Measurements from ENCODE around the gene NPPB. TPM values are rescaled to one million over a fixed set of nuclear protein-coding genes. Genes with fewer than 3 reads are reported as not detected.

The NPPB gene
- total and polyA plus RNA-seq, 9 of the 15 experiments (the other 6 are each of a cell fraction or from before 2014, with no cell fraction given): not detected

DNA sequence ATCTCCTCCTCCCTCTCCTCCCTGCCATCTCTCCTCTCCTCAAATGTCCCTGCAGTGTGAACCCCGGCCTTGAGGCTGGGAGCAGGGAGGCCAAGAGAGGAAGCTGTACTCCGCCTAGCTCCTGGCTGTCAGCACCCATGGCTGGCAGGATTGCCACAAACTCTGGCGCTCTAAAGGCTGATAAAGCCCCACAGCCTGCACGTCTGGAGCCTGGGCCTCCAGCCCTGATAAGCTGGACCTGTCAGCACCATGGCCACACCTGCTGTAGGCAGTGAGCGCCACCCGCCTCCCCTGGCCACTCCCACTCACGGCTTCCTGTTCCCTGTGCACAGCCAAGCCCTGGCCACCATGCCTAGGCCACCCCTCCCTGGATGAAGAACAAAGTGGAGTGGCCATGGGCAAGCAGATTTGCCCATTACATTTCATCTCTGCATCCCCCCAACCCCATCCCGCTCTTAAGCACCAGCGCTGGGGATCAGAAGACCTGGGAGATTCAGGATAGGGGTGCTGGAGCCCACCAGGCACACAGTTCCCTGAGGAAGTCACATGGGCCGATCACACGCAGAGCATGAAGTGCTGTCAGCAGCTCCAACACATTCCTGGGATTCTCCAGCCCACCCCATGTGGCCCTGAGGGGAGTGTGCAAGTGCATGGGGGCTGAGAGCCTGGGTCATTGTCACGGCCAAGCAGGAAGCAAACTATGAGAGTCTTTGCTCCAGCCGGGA, 24.2 kb upstream of the NPPB start (continued):
- TF ChIP-seq ZBTB17 (CRISPR knock-in tag; IDR thresholded peaks at IDR 0.05): peak; percentile 72
- TF ChIP-seq ZNF41 (CRISPR knock-in tag; conservative IDR thresholded peaks at IDR 0.05): 0 out of 2 replicates have a peak, but pooled peaks have one; percentile 3
- peak; percentile 82; the same call in 1 of the 2 replicates for TF ChIP-seq CC2D1A (IDR thresholded peaks at IDR 0.05)
- TF ChIP-seq SRF (CRISPR knock-in tag; IDR thresholded peaks at IDR 0.05): peak; percentile 49 to 88; a peak in 1 of 4 replicates
- peak in 1 of 2 experiments; percentile 75; a peak in 1 of 4 replicates for TF ChIP-seq NONO (IDR thresholded peaks at IDR 0.05; ENCODE audit: low read depth in 2 of 2, low read length in 1 of 2)
- TF ChIP-seq POLR2H (tag; IDR thresholded peaks at IDR 0.05; ENCODE audit: low read depth): no peak
- peak; percentile 98 for TF ChIP-seq TCF3 (CRISPR knock-in tag; IDR thresholded peaks at IDR 0.05)
- TF ChIP-seq WHSC1 (IDR thresholded peaks at IDR 0.05; ENCODE audit: low read length): peak; percentile 13
- no peak for TF ChIP-seq CEBPG (CRISPR knock-in tag; IDR thresholded peaks at IDR 0.05)
- no peak for TF ChIP-seq CEBPG (tag; conservative IDR thresholded peaks at IDR 0.05 in 1 of 2, IDR thresholded peaks at IDR 0.05 in 1 of 2)
- peak; percentile 84 for TF ChIP-seq RUNX1 (IDR thresholded peaks at IDR 0.05; ENCODE audit: low read depth)
- TF ChIP-seq MTF1 (CRISPR knock-in tag; IDR thresholded peaks at IDR 0.05; ENCODE audit: borderline replicate concordance): peak; percentile 61; the same call in 1 of the 2 replicates
- TF ChIP-seq, protein P1, sequence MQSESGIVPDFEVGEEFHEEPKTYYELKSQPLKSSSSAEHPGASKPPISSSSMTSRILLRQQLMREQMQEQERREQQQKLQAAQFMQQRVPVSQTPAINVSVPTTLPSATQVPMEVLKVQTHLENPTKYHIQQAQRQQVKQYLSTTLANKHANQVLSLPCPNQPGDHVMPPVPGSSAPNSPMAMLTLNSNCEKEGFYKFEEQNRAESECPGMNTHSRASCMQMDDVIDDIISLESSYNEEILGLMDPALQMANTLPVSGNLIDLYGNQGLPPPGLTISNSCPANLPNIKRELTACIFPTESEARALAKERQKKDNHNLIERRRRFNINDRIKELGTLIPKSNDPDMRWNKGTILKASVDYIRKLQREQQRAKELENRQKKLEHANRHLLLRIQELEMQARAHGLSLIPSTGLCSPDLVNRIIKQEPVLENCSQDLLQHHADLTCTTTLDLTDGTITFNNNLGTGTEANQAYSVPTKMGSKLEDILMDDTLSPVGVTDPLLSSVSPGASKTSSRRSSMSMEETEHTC (IDR thresholded peaks at IDR 0.05): peak; percentile 66; the same call in 1 of the 2 replicates
- TF ChIP-seq SMARCE1 (IDR thresholded peaks at IDR 0.05): peak; percentile 93
- TF ChIP-seq POLR2G (IDR thresholded peaks at IDR 0.05; ENCODE audit: low read depth, low read length): peak; percentile 75
- TF ChIP-seq RBFOX2 (IDR thresholded peaks at IDR 0.05; ENCODE audit: low read depth, low read length): peak; percentile 78
- TF ChIP-seq, protein P2, sequence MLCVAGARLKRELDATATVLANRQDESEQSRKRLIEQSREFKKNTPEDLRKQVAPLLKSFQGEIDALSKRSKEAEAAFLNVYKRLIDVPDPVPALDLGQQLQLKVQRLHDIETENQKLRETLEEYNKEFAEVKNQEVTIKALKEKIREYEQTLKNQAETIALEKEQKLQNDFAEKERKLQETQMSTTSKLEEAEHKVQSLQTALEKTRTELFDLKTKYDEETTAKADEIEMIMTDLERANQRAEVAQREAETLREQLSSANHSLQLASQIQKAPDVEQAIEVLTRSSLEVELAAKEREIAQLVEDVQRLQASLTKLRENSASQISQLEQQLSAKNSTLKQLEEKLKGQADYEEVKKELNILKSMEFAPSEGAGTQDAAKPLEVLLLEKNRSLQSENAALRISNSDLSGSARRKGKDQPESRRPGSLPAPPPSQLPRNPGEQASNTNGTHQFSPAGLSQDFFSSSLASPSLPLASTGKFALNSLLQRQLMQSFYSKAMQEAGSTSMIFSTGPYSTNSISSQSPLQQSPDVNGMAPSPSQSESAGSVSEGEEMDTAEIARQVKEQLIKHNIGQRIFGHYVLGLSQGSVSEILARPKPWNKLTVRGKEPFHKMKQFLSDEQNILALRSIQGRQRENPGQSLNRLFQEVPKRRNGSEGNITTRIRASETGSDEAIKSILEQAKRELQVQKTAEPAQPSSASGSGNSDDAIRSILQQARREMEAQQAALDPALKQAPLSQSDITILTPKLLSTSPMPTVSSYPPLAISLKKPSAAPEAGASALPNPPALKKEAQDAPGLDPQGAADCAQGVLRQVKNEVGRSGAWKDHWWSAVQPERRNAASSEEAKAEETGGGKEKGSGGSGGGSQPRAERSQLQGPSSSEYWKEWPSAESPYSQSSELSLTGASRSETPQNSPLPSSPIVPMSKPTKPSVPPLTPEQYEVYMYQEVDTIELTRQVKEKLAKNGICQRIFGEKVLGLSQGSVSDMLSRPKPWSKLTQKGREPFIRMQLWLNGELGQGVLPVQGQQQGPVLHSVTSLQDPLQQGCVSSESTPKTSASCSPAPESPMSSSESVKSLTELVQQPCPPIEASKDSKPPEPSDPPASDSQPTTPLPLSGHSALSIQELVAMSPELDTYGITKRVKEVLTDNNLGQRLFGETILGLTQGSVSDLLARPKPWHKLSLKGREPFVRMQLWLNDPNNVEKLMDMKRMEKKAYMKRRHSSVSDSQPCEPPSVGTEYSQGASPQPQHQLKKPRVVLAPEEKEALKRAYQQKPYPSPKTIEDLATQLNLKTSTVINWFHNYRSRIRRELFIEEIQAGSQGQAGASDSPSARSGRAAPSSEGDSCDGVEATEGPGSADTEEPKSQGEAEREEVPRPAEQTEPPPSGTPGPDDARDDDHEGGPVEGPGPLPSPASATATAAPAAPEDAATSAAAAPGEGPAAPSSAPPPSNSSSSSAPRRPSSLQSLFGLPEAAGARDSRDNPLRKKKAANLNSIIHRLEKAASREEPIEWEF (CRISPR knock-in tag; IDR thresholded peaks at IDR 0.05): peak; percentile 93
- TF ChIP-seq, protein P3, sequence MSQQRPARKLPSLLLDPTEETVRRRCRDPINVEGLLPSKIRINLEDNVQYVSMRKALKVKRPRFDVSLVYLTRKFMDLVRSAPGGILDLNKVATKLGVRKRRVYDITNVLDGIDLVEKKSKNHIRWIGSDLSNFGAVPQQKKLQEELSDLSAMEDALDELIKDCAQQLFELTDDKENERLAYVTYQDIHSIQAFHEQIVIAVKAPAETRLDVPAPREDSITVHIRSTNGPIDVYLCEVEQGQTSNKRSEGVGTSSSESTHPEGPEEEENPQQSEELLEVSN (IDR thresholded peaks at IDR 0.05; ENCODE audit: borderline replicate concordance in 1 of 2, extremely low read depth in 1 of 2, insufficient read depth in 1 of 2, insufficient read length in 1 of 2, low read depth in 1 of 2, low read length in 1 of 2, poor library complexity in 1 of 2, severe bottlenecking in 1 of 2): peak; percentile 57 to 72

Data from K562 (cell line).